Measurements from ENCODE around the gene GLRX3. TPM values are rescaled to one million over a fixed set of nuclear protein-coding genes. Genes with fewer than 3 reads are reported as not detected.

The GLRX3 gene
- total and polyA plus RNA-seq, 8 donors = 1.2 to 80.5 (median 63.7) TPM

GRCh38 chr10:130108934-130109604, 27.1 kb upstream of the GLRX3 start:
- peak overlapping the region in 4 of 5 donors; percentile 92 to 97 (median 96) for H3K27ac ChIP-seq
- intact Hi-C loops (cut with DNase I; ENCODE audit: low total_unique reads) = no loop called here
- WGBS, 5 donors = 46 to 51% (median 49%) methylated on average over 6 of the region's 6 CpGs
- H3K4me3 ChIP-seq = peak overlapping the region; percentile 68 to 91 (median 77)
- TF ChIP-seq CTCF (IDR thresholded peaks at IDR 0.05) (no peak), EP300 (IDR thresholded peaks at IDR 0.05) (no peak), POLR2AphosphoS5 (IDR thresholded peaks at IDR 0.05) (no peak)
- DNase-seq = peak in 1 of 2 donors; percentile 9
- no peaks in the 10 kb centered on the region for H3K27me3 ChIP-seq
- no peaks in the 10 kb centered on the region for H3K9me3 ChIP-seq
- H3K4me1 ChIP-seq = peaks cover 18 to 37% (median 30%) of the 10 kb centered on the region in 4 donors
- H3K36me3 ChIP-seq = peaks cover 0 to 16% (median 5%) of the 10 kb centered on the region in 4 donors

DNA sequence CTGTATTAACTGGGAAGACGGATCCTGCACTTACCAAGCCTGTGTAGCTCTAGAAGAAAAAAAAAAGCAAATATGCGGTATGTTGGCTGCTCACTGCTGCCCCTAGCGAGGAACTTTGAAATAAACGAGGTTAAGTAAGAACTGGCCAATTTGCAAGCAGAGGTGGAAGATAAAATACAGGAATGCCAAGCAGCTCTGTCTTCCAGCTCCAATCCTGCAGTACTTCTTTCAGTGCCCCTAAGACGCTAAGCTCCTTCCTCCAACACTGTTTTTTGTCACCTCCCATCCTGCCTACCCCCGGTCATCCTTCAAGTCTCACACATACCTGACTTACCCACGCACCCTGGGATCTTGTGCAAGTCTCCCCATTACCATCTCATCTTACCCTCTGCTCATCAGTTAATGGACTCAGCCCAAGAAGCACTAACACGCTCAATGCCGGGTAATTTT, 26.4 kb upstream of the GLRX3 start:
- H3K27me3 ChIP-seq = no peaks in the 10 kb centered on the region
- H3K9me3 ChIP-seq = no peaks in the 10 kb centered on the region
- peaks cover 0 to 15% (median 5%) of the 10 kb centered on the region in 4 donors for H3K36me3 ChIP-seq
- H3K27ac ChIP-seq = peak overlapping the region; percentile 92 to 97 (median 96)
- H3K4me1 ChIP-seq = peaks cover 18 to 37% (median 30%) of the 10 kb centered on the region in 4 donors
- peak; percentile 82 to 96 for DNase-seq
- WGBS, 5 donors = 0 to 2% (median 1%) methylated on average over 9 of the region's 9 CpGs
- intact Hi-C loops (cut with DNase I; ENCODE audit: low total_unique reads) = loop anchor here (10.0 kb wide), 1 partner anchor 645 kb away; the partner anchor contains the start of gene MGMT
- peak overlapping the region; percentile 68 to 91 (median 77) for H3K4me3 ChIP-seq
- TF ChIP-seq POLR2AphosphoS5 (IDR thresholded peaks at IDR 0.05) (peak in 1 of 3 donors; percentile 46), POLR2A (IDR thresholded peaks at IDR 0.05) (no peak), CTCF (IDR thresholded peaks at IDR 0.05) (peak in 5 of 7 experiments; percentile 66 to 84 (median 76))

DNA sequence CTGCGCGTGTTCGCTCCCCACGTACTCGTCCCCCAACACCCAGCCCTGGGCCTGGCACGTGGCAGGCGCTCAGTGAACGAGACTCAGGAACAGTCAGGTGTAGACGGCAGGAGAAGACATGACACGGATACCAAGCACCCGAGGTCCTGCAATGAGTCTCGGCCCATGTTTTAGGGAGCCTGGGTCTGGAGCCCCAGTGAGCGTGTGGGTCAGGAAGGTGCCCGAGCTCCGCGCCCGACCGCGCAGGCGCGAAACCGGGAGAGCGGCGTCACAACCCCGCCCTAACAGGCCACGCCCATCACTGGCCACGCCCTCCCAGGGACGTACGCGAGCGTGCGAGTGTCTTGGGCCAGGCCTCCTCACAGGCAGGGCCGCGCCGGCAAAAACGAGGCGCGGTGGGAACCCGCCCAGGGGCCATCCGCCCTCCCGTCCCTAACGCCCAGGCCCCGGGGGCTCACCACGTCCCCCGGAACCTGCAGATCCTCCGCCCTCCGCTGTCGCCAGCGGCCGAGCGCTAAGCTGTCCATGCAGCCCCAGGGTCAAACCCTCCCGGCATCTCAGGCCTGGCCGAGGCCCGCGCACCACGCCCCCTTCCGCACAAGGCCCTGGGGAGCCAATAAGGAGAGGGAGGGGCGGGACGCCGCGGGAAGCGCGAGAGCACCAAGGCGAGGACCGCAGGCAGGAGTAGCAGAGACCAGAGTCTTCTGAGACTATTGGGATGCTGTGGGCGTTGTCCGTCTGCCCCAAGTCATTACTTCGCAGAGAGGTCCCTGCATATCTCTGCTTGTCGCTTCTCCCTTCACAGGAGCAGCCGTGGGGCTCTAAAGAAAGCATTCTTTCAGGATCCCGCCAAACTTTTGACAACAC, 25.7 kb upstream of the GLRX3 start, which contains the start of gene C10orf143:
TSS of gene C10orf143 (minus strand) at position 585 of the 867 bp plus-strand sequence. CDS start at position 527, 58 bp downstream.
- H3K36me3 ChIP-seq = peaks cover 0 to 10% (median 5%) of the 10 kb centered on the region in 4 donors
- H3K27me3 ChIP-seq = no peaks in the 10 kb centered on the region
- H3K27ac ChIP-seq = peak within 1 kb of the TSS; percentile 92 to 97 (median 96)
- H3K9me3 ChIP-seq = no peaks in the 10 kb centered on the region
- intact Hi-C loops (cut with DNase I; ENCODE audit: low total_unique reads) = loop anchor here (10.0 kb wide), 1 partner anchor 646 kb away; the partner anchor contains the start of gene MGMT
- H3K4me1 ChIP-seq = peaks cover 18 to 37% (median 30%) of the 10 kb centered on the region in 4 donors
- H3K4me3 ChIP-seq = peak within 1 kb of the TSS; percentile 68 to 91 (median 77)
- peak; percentile 98 to 99 for DNase-seq
- 0 to 1% (median 0%) methylated on average over 32 to 71 of the region's 71 CpGs for WGBS, 5 donors
- TF ChIP-seq POLR2AphosphoS5 (IDR thresholded peaks at IDR 0.05) (peak; percentile 53 to 87 (median 82)), POLR2A (IDR thresholded peaks at IDR 0.05) (peak in 1 of 4 donors; percentile 58), EP300 (IDR thresholded peaks at IDR 0.05) (no peak), CTCF (IDR thresholded peaks at IDR 0.05) (no peak)
